Measurements from ENCODE around the gene TMPRSS6. TPM values are rescaled to one million over a fixed set of nuclear protein-coding genes. Genes with fewer than 3 reads are reported as not detected.

Gene TMPRSS6
- total RNA-seq, 1 experiment from 2014 or later, result not detected

- H3K9ac ChIP-seq (ENCODE audit: low read length), result no peak overlapping the region
- no peaks in the 10 kb centered on the region for H3K4me1 ChIP-seq (ENCODE audit: low read length)
- no peaks in the 10 kb centered on the region for H3K36me3 ChIP-seq (ENCODE audit: insufficient read depth, low read length)
- DNase-seq, result no peak
- 0 out of 2 replicates have a peak, but pooled peaks cover 3% of the 10 kb centered on the region for H3K9me3 ChIP-seq (ENCODE audit: low read length)
- H3K79me2 ChIP-seq (ENCODE audit: low read length), result no peaks in the 10 kb centered on the region
- no peak overlapping the region for H3K27ac ChIP-seq (ENCODE audit: low read length)
- H2AFZ ChIP-seq (ENCODE audit: low read length), result no peak overlapping the region
- H3K4me3 ChIP-seq (ENCODE audit: low read length), result no peak overlapping the region
- no peaks in the 10 kb centered on the region for H3K27me3 ChIP-seq (ENCODE audit: low read length)
- H4K20me1 ChIP-seq (ENCODE audit: insufficient read depth, low read depth, low read length), result no peaks in the 10 kb centered on the region
- H3K4me2 ChIP-seq (ENCODE audit: low read depth, low read length, poor library complexity, severe bottlenecking), result no peak overlapping the region
- H3K9me2 ChIP-seq (replicated peaks; ENCODE audit: insufficient read depth, low read length), result no peaks in the 10 kb centered on the region
Observed at GRCh38 chr22:37151401-37151800, 41.9 kb upstream of the TMPRSS6 start.

- Histone ChIP-seq H3K4me3 (ENCODE audit: low read length) (no peak overlapping the region), H2AFZ (ENCODE audit: low read length) (no peak overlapping the region), H3K9ac (ENCODE audit: low read length) (no peak overlapping the region), H3K79me2 (ENCODE audit: low read length) (no peaks in the 10 kb centered on the region), H3K4me2 (ENCODE audit: low read depth, low read length, poor library complexity, severe bottlenecking) (no peak overlapping the region), H3K9me2 (replicated peaks; ENCODE audit: insufficient read depth, low read length) (no peaks in the 10 kb centered on the region), H3K27me3 (ENCODE audit: low read length) (no peaks in the 10 kb centered on the region), H4K20me1 (ENCODE audit: insufficient read depth, low read depth, low read length) (no peaks in the 10 kb centered on the region), H3K27ac (ENCODE audit: low read length) (no peak overlapping the region), H3K36me3 (ENCODE audit: insufficient read depth, low read length) (no peaks in the 10 kb centered on the region), H3K9me3 (ENCODE audit: low read length) (0 out of 2 replicates have a peak, but pooled peaks cover 3% of the 10 kb centered on the region), H3K4me1 (ENCODE audit: low read length) (no peaks in the 10 kb centered on the region)
- DNase-seq, result no peak
Observed at GRCh38 chr22:37150701-37151100, 41.2 kb upstream of the TMPRSS6 start.

GRCh38 chr22:37148742-37149665 lies 39.5 kb upstream of the TMPRSS6 start:
- Histone ChIP-seq H3K9me3 (ENCODE audit: low read length) (0 out of 2 replicates have a peak, but pooled peaks cover 3% of the 10 kb centered on the region), H3K9me2 (replicated peaks; ENCODE audit: insufficient read depth, low read length) (no peaks in the 10 kb centered on the region), H2AFZ (ENCODE audit: low read length) (no peak overlapping the region), H3K4me3 (ENCODE audit: low read length) (no peak overlapping the region), H3K4me2 (ENCODE audit: low read depth, low read length, poor library complexity, severe bottlenecking) (no peak overlapping the region), H3K9ac (ENCODE audit: low read length) (no peak overlapping the region), H3K36me3 (ENCODE audit: insufficient read depth, low read length) (no peaks in the 10 kb centered on the region), H3K4me1 (ENCODE audit: low read length) (no peaks in the 10 kb centered on the region), H3K27ac (ENCODE audit: low read length) (no peak overlapping the region), H3K27me3 (ENCODE audit: low read length) (no peaks in the 10 kb centered on the region), H4K20me1 (ENCODE audit: insufficient read depth, low read depth, low read length) (no peaks in the 10 kb centered on the region), H3K79me2 (ENCODE audit: low read length) (no peaks in the 10 kb centered on the region)
- DNase-seq, result no peak

GRCh38 chr22:37148031-37148651 lies 38.6 kb upstream of the TMPRSS6 start:
- no peak overlapping the region for H2AFZ ChIP-seq (ENCODE audit: low read length)
- no peaks in the 10 kb centered on the region for H4K20me1 ChIP-seq (ENCODE audit: insufficient read depth, low read depth, low read length)
- H3K4me2 ChIP-seq (ENCODE audit: low read depth, low read length, poor library complexity, severe bottlenecking), result no peak overlapping the region
- DNase-seq, result no peak
- 0 out of 2 replicates have a peak, but pooled peaks cover 3% of the 10 kb centered on the region for H3K9me3 ChIP-seq (ENCODE audit: low read length)
- H3K9me2 ChIP-seq (replicated peaks; ENCODE audit: insufficient read depth, low read length), result no peaks in the 10 kb centered on the region
- no peaks in the 10 kb centered on the region for H3K79me2 ChIP-seq (ENCODE audit: low read length)
- no peaks in the 10 kb centered on the region for H3K36me3 ChIP-seq (ENCODE audit: insufficient read depth, low read length)
- no peaks in the 10 kb centered on the region for H3K4me1 ChIP-seq (ENCODE audit: low read length)
- no peak overlapping the region for H3K9ac ChIP-seq (ENCODE audit: low read length)
- H3K27me3 ChIP-seq (ENCODE audit: low read length), result no peaks in the 10 kb centered on the region
- no peak overlapping the region for H3K27ac ChIP-seq (ENCODE audit: low read length)
- H3K4me3 ChIP-seq (ENCODE audit: low read length), result no peak overlapping the region

- no peak overlapping the region for H3K9ac ChIP-seq (ENCODE audit: low read length)
- no peak overlapping the region for H2AFZ ChIP-seq (ENCODE audit: low read length)
- H3K79me2 ChIP-seq (ENCODE audit: low read length), result no peaks in the 10 kb centered on the region
- no peaks in the 10 kb centered on the region for H4K20me1 ChIP-seq (ENCODE audit: insufficient read depth, low read depth, low read length)
- H3K4me1 ChIP-seq (ENCODE audit: low read length), result no peaks in the 10 kb centered on the region
- H3K27me3 ChIP-seq (ENCODE audit: low read length), result no peaks in the 10 kb centered on the region
- H3K9me2 ChIP-seq (replicated peaks; ENCODE audit: insufficient read depth, low read length), result no peaks in the 10 kb centered on the region
- H3K4me3 ChIP-seq (ENCODE audit: low read length), result no peak overlapping the region
- DNase-seq, result no peak
- H3K4me2 ChIP-seq (ENCODE audit: low read depth, low read length, poor library complexity, severe bottlenecking), result no peak overlapping the region
- 0 out of 2 replicates have a peak, but pooled peaks cover 3% of the 10 kb centered on the region for H3K9me3 ChIP-seq (ENCODE audit: low read length)
- H3K27ac ChIP-seq (ENCODE audit: low read length), result no peak overlapping the region
- no peaks in the 10 kb centered on the region for H3K36me3 ChIP-seq (ENCODE audit: insufficient read depth, low read length)
Observed at GRCh38 chr22:37147186-37147990, 37.9 kb upstream of the TMPRSS6 start.

GRCh38 chr22:37146507-37147180 lies 37.1 kb upstream of the TMPRSS6 start:
- no peak overlapping the region for H3K9ac ChIP-seq (ENCODE audit: low read length)
- H3K4me2 ChIP-seq (ENCODE audit: low read depth, low read length, poor library complexity, severe bottlenecking), result no peak overlapping the region
- H3K4me3 ChIP-seq (ENCODE audit: low read length), result no peak overlapping the region
- H3K9me2 ChIP-seq (replicated peaks; ENCODE audit: insufficient read depth, low read length), result no peaks in the 10 kb centered on the region
- no peaks in the 10 kb centered on the region for H3K36me3 ChIP-seq (ENCODE audit: insufficient read depth, low read length)
- H3K4me1 ChIP-seq (ENCODE audit: low read length), result no peaks in the 10 kb centered on the region
- no peak for DNase-seq
- H3K9me3 ChIP-seq (ENCODE audit: low read length), result 0 out of 2 replicates have a peak, but pooled peaks cover 3% of the 10 kb centered on the region
- H3K27me3 ChIP-seq (ENCODE audit: low read length), result no peaks in the 10 kb centered on the region
- no peaks in the 10 kb centered on the region for H3K79me2 ChIP-seq (ENCODE audit: low read length)
- H4K20me1 ChIP-seq (ENCODE audit: insufficient read depth, low read depth, low read length), result no peaks in the 10 kb centered on the region
- H3K27ac ChIP-seq (ENCODE audit: low read length), result no peak overlapping the region
- no peak overlapping the region for H2AFZ ChIP-seq (ENCODE audit: low read length)

GRCh38 chr22:37146051-37146385 lies 36.5 kb upstream of the TMPRSS6 start:
- H3K27ac ChIP-seq (ENCODE audit: low read length), result no peak overlapping the region
- no peaks in the 10 kb centered on the region for H3K36me3 ChIP-seq (ENCODE audit: insufficient read depth, low read length)
- no peak overlapping the region for H3K4me3 ChIP-seq (ENCODE audit: low read length)

More at GRCh38 chr22:37146051-37146385, 36.5 kb upstream of the TMPRSS6 start:
- H3K4me2 ChIP-seq (ENCODE audit: low read depth, low read length, poor library complexity, severe bottlenecking), result no peak overlapping the region
- DNase-seq, result no peak
- no peaks in the 10 kb centered on the region for H3K9me2 ChIP-seq (replicated peaks; ENCODE audit: insufficient read depth, low read length)
- no peaks in the 10 kb centered on the region for H3K79me2 ChIP-seq (ENCODE audit: low read length)
- no peaks in the 10 kb centered on the region for H4K20me1 ChIP-seq (ENCODE audit: insufficient read depth, low read depth, low read length)
- 0 out of 2 replicates have a peak, but pooled peaks cover 3% of the 10 kb centered on the region for H3K9me3 ChIP-seq (ENCODE audit: low read length)
- H3K4me1 ChIP-seq (ENCODE audit: low read length), result no peaks in the 10 kb centered on the region
- H3K9ac ChIP-seq (ENCODE audit: low read length), result no peak overlapping the region
- no peaks in the 10 kb centered on the region for H3K27me3 ChIP-seq (ENCODE audit: low read length)
- H2AFZ ChIP-seq (ENCODE audit: low read length), result no peak overlapping the region

Data from Karpas-422 (cell line).